NCI-H2081 (cell line): ENCODE data around the gene RADIL.
A peak's percentile ranks its signal among the peaks of the same experiment; 100 is the strongest.

Experiments
- DNase-seq, 2 experiments: peaks; one replicate each; lab custom pipeline; 2025; lab: John Stamatoyannopoulos, UW

Gene RADIL

GRCh38 chr7:4831723-4832495 is 51.6 kb downstream of the RADIL start:
- DNase-seq: no peak

- peak in 1 of 2 experiments; percentile 8 for DNase-seq
These were observed 53.3 kb downstream of the RADIL start for GRCh38 chr7:4830176-4830575.

GRCh38 chr7:4828720-4829383 is 54.7 kb downstream of the RADIL start:
- no peak for DNase-seq

GRCh38 chr7:4825081-4825480 is 58.4 kb downstream of the RADIL start:
- no peak for DNase-seq

GRCh38 chr7:4824120-4824775 is 59.3 kb downstream of the RADIL start:
- DNase-seq: no peak

GRCh38 chr7:4823441-4824119 is 59.9 kb downstream of the RADIL start:
- no peak for DNase-seq

GRCh38 chr7:4822677-4823076 is 60.8 kb downstream of the RADIL start:
- DNase-seq: no peak

GRCh38 chr7:4820967-4821471 is 62.5 kb downstream of the RADIL start:
- DNase-seq: no peak

GRCh38 chr7:4820405-4820966 is 63.0 kb downstream of the RADIL start:
- DNase-seq: no peak

GRCh38 chr7:4819560-4820404 is 63.7 kb downstream of the RADIL start:
- DNase-seq: no peak

- DNase-seq: no peak
These were observed 65.3 kb downstream of the RADIL start for GRCh38 chr7:4818000-4818794.

GRCh38 chr7:4817178-4817901 is 66.2 kb downstream of the RADIL start:
- DNase-seq: no peak

GRCh38 chr7:4816419-4817080 is 67.0 kb downstream of the RADIL start:
- no peak for DNase-seq

- no peak for DNase-seq
These were observed 67.7 kb downstream of the RADIL start for GRCh38 chr7:4815609-4816418.

GRCh38 chr7:4815121-4815520 is 68.4 kb downstream of the RADIL start:
- no peak for DNase-seq

- no peak for DNase-seq
These were observed 69.1 kb downstream of the RADIL start for GRCh38 chr7:4814433-4814832.

- no peak for DNase-seq
These were observed 73.8 kb downstream of the RADIL start for GRCh38 chr7:4809666-4810065.

- no peak for DNase-seq
These were observed 74.4 kb downstream of the RADIL start for GRCh38 chr7:4809091-4809591.
